ELF-1 (cell line): ENCODE data around the gene BARHL1.

Experiments
- DNase-seq: peaks from one replicate; pipeline ENCODE4 v3.0.0-alpha.2; 2016; ENCODE audit warnings: low read depth, low spot score

BARHL1 gene

GRCh38 chr9:132615774-132616173 is 33.4 kb downstream of the BARHL1 start:
- no peak for DNase-seq

GRCh38 chr9:132616725-132617124 is 34.3 kb downstream of the BARHL1 start:
- no peak for DNase-seq

- DNase-seq: no peak
Observed at GRCh38 chr9:132622159-132622558, 39.8 kb downstream of the BARHL1 start.

GRCh38 chr9:132626285-132626684 is 43.9 kb downstream of the BARHL1 start:
- DNase-seq: no peak

GRCh38 chr9:132627106-132627505 is 44.7 kb downstream of the BARHL1 start:
- DNase-seq: no peak

- DNase-seq: no peak
Observed at GRCh38 chr9:132627594-132627993, 45.2 kb downstream of the BARHL1 start.

- no peak for DNase-seq
Observed at GRCh38 chr9:132628746-132629145, 46.3 kb downstream of the BARHL1 start.

- no peak for DNase-seq
Observed at GRCh38 chr9:132630116-132630515, 47.7 kb downstream of the BARHL1 start.

GRCh38 chr9:132630811-132631210 is 48.4 kb downstream of the BARHL1 start:
- no peak for DNase-seq

- DNase-seq: no peak
Observed at GRCh38 chr9:132631280-132631679, 48.9 kb downstream of the BARHL1 start.

- no peak for DNase-seq
Observed at GRCh38 chr9:132631685-132632084, 49.3 kb downstream of the BARHL1 start.

GRCh38 chr9:132632413-132633129 is 50.2 kb downstream of the BARHL1 start:
- DNase-seq: no peak

- no peak for DNase-seq
Observed at GRCh38 chr9:132634327-132634726, 51.9 kb downstream of the BARHL1 start.

GRCh38 chr9:132637351-132637750 is 54.9 kb downstream of the BARHL1 start:
- no peak for DNase-seq

GRCh38 chr9:132637801-132638200 is 55.4 kb downstream of the BARHL1 start:
- no peak for DNase-seq

- DNase-seq: no peak
Observed at GRCh38 chr9:132638240-132638639, 55.8 kb downstream of the BARHL1 start.

GRCh38 chr9:132639322-132639721 is 56.9 kb downstream of the BARHL1 start:
- DNase-seq: no peak
